SJSA1 (cell line): ENCODE data around the gene PIK3AP1. TPM values are rescaled to one million over a fixed set of nuclear protein-coding genes. Genes with fewer than 3 reads are reported as not detected.
"Not testable (repeated sequence)": the region's sequence is repeated elsewhere in the genome, so short reads cannot be mapped to it uniquely, and the experiment has no call there.

ENCODE experiments used
- DNase-seq, 2 experiments: peaks; one replicate each; pipeline ENCODE4 v3.0.0-alpha.2; 2015 to 2020; ENCODE audit warnings: low spot score in 2 of 2, low read depth in 1 of 2
- H3K27ac ChIP-seq: fragments of 250-450 bp; sonication (Bioruptor Pico); 2 replicates; pipeline ENCODE4 v1.5.1; 2020; ENCODE audit warnings: mild to moderate bottlenecking, moderate library complexity
- H3K27me3 ChIP-seq: fragments of 250-450 bp; sonication (Bioruptor Pico); replicated peaks from 2 replicates; pipeline ENCODE4 v1.5.1; 2020; ENCODE audit warnings: mild to moderate bottlenecking, moderate library complexity
- H3K36me3 ChIP-seq: fragments of 250-450 bp; sonication (Bioruptor Pico); 2 replicates; pipeline ENCODE4 v1.5.1; 2020; ENCODE audit warnings: mild to moderate bottlenecking
- H3K4me1 ChIP-seq: fragments of 250-450 bp; sonication (Bioruptor Pico); replicated peaks from 2 replicates; pipeline ENCODE4 v1.6.1; 2021; ENCODE audit warnings: mild to moderate bottlenecking
- H3K4me3 ChIP-seq: fragments of 250-450 bp; sonication (Bioruptor Pico); 2 replicates; pipeline ENCODE4 v1.5.1; 2020; ENCODE audit warnings: mild to moderate bottlenecking
- H3K9me3 ChIP-seq: fragments of 250-450 bp; sonication (Bioruptor Pico); replicated peaks from 2 replicates; pipeline ENCODE4 v1.5.1; 2020; ENCODE audit warnings: mild to moderate bottlenecking
- total RNA-seq: library from RNA; depleted of rRNA; stranded (reverse); fragments of >200 nt; shearing (Covaris generic); gene quantifications from 2 replicates; pipeline ENCODE4 v1.2.3, GENCODE V29; 2014

The PIK3AP1 gene
- total RNA-seq, 1 experiment from 2014 or later, result 0.95 TPM

- Histone ChIP-seq H3K4me1 (no peaks in the 10 kb centered on the region), H3K27ac (no peak overlapping the region), H3K27me3 (no peaks in the 10 kb centered on the region), H3K9me3 (no peaks in the 10 kb centered on the region), H3K4me3 (no peak overlapping the region), H3K36me3 (no peaks in the 10 kb centered on the region)
- DNase-seq, result no peak
These were observed 6.2 kb downstream of the PIK3AP1 start for GRCh38 chr10:96714031-96714590.

GRCh38 chr10:96712662-96713271 lies 7.5 kb downstream of the PIK3AP1 start:
- Histone ChIP-seq H3K9me3 (no peaks in the 10 kb centered on the region), H3K4me3 (no peak overlapping the region), H3K36me3 (no peaks in the 10 kb centered on the region), H3K27me3 (no peaks in the 10 kb centered on the region), H3K27ac (no peak overlapping the region), H3K4me1 (no peaks in the 10 kb centered on the region)
- no peak for DNase-seq

- Histone ChIP-seq H3K36me3 (no peaks in the 10 kb centered on the region), H3K27me3 (no peaks in the 10 kb centered on the region), H3K9me3 (no peaks in the 10 kb centered on the region), H3K27ac (no peak overlapping the region), H3K4me3 (no peak overlapping the region), H3K4me1 (no peaks in the 10 kb centered on the region)
- DNase-seq, result no peak
These were observed 9.1 kb downstream of the PIK3AP1 start for GRCh38 chr10:96711048-96711728.

GRCh38 chr10:96709525-96709924 lies 10.8 kb downstream of the PIK3AP1 start:
- H3K27me3 ChIP-seq, result no peaks in the 10 kb centered on the region
- H3K4me1 ChIP-seq, result no peaks in the 10 kb centered on the region
- no peaks in the 10 kb centered on the region for H3K9me3 ChIP-seq
- H3K27ac ChIP-seq, result no peak overlapping the region
- no peak overlapping the region for H3K4me3 ChIP-seq
- no peaks in the 10 kb centered on the region for H3K36me3 ChIP-seq
- DNase-seq, result no peak

GRCh38 chr10:96708996-96709395 lies 11.3 kb downstream of the PIK3AP1 start:
- Histone ChIP-seq H3K9me3 (no peaks in the 10 kb centered on the region), H3K27me3 (no peaks in the 10 kb centered on the region), H3K27ac (no peak overlapping the region), H3K4me3 (no peak overlapping the region), H3K4me1 (no peaks in the 10 kb centered on the region), H3K36me3 (no peaks in the 10 kb centered on the region)
- DNase-seq, result no peak

- H3K9me3 ChIP-seq, result no peaks in the 10 kb centered on the region
- no peaks in the 10 kb centered on the region for H3K4me1 ChIP-seq
- H3K36me3 ChIP-seq, result no peaks in the 10 kb centered on the region
- no peaks in the 10 kb centered on the region for H3K27me3 ChIP-seq
- H3K27ac ChIP-seq, result no peak overlapping the region
- no peak for DNase-seq
- no peak overlapping the region for H3K4me3 ChIP-seq
These were observed 11.9 kb downstream of the PIK3AP1 start for GRCh38 chr10:96708456-96708855.

- Histone ChIP-seq H3K27me3 (no peaks in the 10 kb centered on the region), H3K9me3 (no peaks in the 10 kb centered on the region), H3K4me3 (no peak overlapping the region), H3K36me3 (no peaks in the 10 kb centered on the region), H3K27ac (no peak overlapping the region), H3K4me1 (no peaks in the 10 kb centered on the region)
- no peak for DNase-seq
These were observed 13.9 kb downstream of the PIK3AP1 start for GRCh38 chr10:96706331-96706853.

- H3K4me3 ChIP-seq, result no peak overlapping the region
- H3K36me3 ChIP-seq, result no peaks in the 10 kb centered on the region
- no peaks in the 10 kb centered on the region for H3K4me1 ChIP-seq
- no peak overlapping the region for H3K27ac ChIP-seq
- DNase-seq, result no peak
- no peaks in the 10 kb centered on the region for H3K9me3 ChIP-seq
- no peaks in the 10 kb centered on the region for H3K27me3 ChIP-seq
These were observed 15.2 kb downstream of the PIK3AP1 start for GRCh38 chr10:96705134-96705533.

DNA sequence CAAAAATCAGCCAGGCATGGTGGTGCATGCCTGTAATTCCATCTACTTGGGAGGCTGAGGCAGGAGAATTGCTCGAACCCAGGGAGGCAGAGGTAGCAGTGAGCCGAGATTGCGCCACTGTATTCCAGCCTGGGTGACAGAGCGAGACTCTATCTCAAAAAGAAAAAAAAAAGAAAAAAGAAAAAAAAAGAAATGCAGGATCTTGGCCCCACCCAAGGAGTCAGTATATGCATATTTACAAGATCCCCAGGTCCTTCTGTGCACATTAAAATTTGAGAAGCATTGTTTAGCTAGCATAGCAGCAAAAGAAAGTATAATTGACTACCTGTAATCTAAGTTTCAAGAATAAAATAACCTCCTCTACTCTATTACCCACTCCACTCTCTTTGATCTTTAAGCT lies 15.8 kb downstream of the PIK3AP1 start:
- H3K27me3 ChIP-seq, result no peaks in the 10 kb centered on the region
- no peak for DNase-seq

GRCh38 chr10:96703358-96703757 lies 17.0 kb downstream of the PIK3AP1 start:
- H3K36me3 ChIP-seq, result no peaks in the 10 kb centered on the region
- H3K4me1 ChIP-seq, result no peaks in the 10 kb centered on the region
- no peak overlapping the region for H3K4me3 ChIP-seq
- no peak for DNase-seq
- H3K27me3 ChIP-seq, result no peaks in the 10 kb centered on the region
- no peaks in the 10 kb centered on the region for H3K9me3 ChIP-seq
- no peak overlapping the region for H3K27ac ChIP-seq

More for the DNA sequence above, 15.8 kb downstream of the PIK3AP1 start:
- no peaks in the 10 kb centered on the region for H3K36me3 ChIP-seq
- no peaks in the 10 kb centered on the region for H3K9me3 ChIP-seq
- no peak overlapping the region for H3K4me3 ChIP-seq
- no peaks in the 10 kb centered on the region for H3K4me1 ChIP-seq
- no peak overlapping the region for H3K27ac ChIP-seq

GRCh38 chr10:96701265-96701664 lies 19.0 kb downstream of the PIK3AP1 start:
- H3K9me3 ChIP-seq, result no peaks in the 10 kb centered on the region
- H3K27me3 ChIP-seq, result peaks cover 4% of the 10 kb centered on the region; the same call in 1 of the 2 replicates
- H3K36me3 ChIP-seq, result no peaks in the 10 kb centered on the region
- H3K4me3 ChIP-seq, result no peak overlapping the region
- no peaks in the 10 kb centered on the region for H3K4me1 ChIP-seq
- DNase-seq, result no peak
- no peak overlapping the region for H3K27ac ChIP-seq

GRCh38 chr10:96700374-96701099 lies 19.8 kb downstream of the PIK3AP1 start:
- H3K36me3 ChIP-seq, result no peaks in the 10 kb centered on the region
- no peak overlapping the region for H3K4me3 ChIP-seq
- no peak for DNase-seq
- H3K27ac ChIP-seq, result no peak overlapping the region
- no peaks in the 10 kb centered on the region for H3K9me3 ChIP-seq
- no peaks in the 10 kb centered on the region for H3K4me1 ChIP-seq
- H3K27me3 ChIP-seq, result peaks cover 4% of the 10 kb centered on the region; the same call in 1 of the 2 replicates

DNA sequence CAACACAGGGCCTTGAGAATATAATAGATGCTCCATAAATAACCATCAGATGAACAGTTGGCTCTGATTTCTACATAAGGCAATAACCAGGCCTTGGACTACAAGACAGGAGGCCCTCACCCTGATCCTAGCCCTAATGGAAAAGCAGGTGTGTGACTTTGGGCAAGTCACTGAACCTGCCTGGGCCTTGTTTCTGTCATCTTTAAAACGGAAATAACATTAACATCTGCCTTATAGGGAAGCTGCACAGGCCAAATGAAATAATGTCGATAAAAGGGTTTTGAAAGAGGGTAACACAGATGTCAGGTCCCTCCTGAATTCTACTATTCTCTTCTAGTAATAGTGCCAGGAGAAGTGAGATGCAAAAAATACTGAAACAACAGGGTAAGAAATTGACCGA lies 20.7 kb downstream of the PIK3AP1 start:
- Histone ChIP-seq H3K9me3 (no peaks in the 10 kb centered on the region), H3K27ac (no peak overlapping the region), H3K36me3 (no peaks in the 10 kb centered on the region), H3K27me3 (peaks cover 9% of the 10 kb centered on the region), H3K4me1 (no peaks in the 10 kb centered on the region), H3K4me3 (no peak overlapping the region)
- DNase-seq, result no peak

- H3K4me3 ChIP-seq, H3K27ac ChIP-seq, H3K27me3 ChIP-seq, H3K9me3 ChIP-seq, H3K4me1 ChIP-seq, H3K36me3 ChIP-seq, DNase-seq: not testable (repeated sequence)
These were observed 22.0 kb downstream of the PIK3AP1 start for GRCh38 chr10:96698305-96698704.
